H1 (cell line): ENCODE results near the gene GNA12. TPM values are rescaled to one million over a fixed set of nuclear protein-coding genes. Genes with fewer than 3 reads are reported as not detected.

Experiments used
- CTCF ChIA-PET: fragments of 300-600 bp; sonication (Branson Sonifier 250); formaldehyde crosslinking; loops from one replicate; lab custom pipeline; 2021; ENCODE audit not compliant: partially characterized antibody; lab: Charles Lee
- POLR2A ChIA-PET: fragments of 300-600 bp; sonication (Branson Sonifier 250); formaldehyde crosslinking; loops from one replicate; lab custom pipeline; 2021; ENCODE audit warnings: inconsistent platforms; ENCODE audit not compliant: partially characterized antibody; lab: Charles Lee
- DNase-seq, 2 experiments: peaks; one replicate each; pipeline versions ENCODE4 v3.0.0 to v3.0.0-alpha.2; 2010 to 2022; ENCODE audit warnings: low spot score in 2 of 2, low read depth in 1 of 2, mixed read lengths in 1 of 2
- FAIRE-seq: peaks from 2 replicates; lab custom pipeline; 2011; peaks lifted over from hg19 to GRCh38; lab: Jason Lieb, UNC
- H2AFZ ChIP-seq: 2 replicates; pipeline ENCODE4 v1.8.1; 2012; ENCODE audit warnings: low read length, inconsistent platforms
- H2AK5ac ChIP-seq: 2 replicates; pipeline ENCODE4 v1.6.1; 2013; ENCODE audit warnings: low read depth, low read length
- H2BK120ac ChIP-seq: replicated peaks from 2 replicates; pipeline ENCODE3; 2013; ENCODE audit warnings: low read depth, low read length, inconsistent platforms
- H2BK12ac ChIP-seq: 2 replicates; pipeline ENCODE4 v1.6.1; 2013; ENCODE audit warnings: low read depth, low read length
- H2BK15ac ChIP-seq: 2 replicates; pipeline ENCODE4 v1.6.1; 2013; ENCODE audit warnings: low read length
- H2BK20ac ChIP-seq: 2 replicates; pipeline ENCODE4 v1.6.1; 2013; ENCODE audit warnings: low read length
- H2BK5ac ChIP-seq: 2 replicates; pipeline ENCODE4 v1.6.1; 2013; ENCODE audit warnings: low read depth, low read length
- H3K14ac ChIP-seq: 2 replicates; pipeline ENCODE4 v1.6.1; 2013; ENCODE audit warnings: inconsistent platforms; ENCODE audit not compliant: insufficient read length
- H3K18ac ChIP-seq: 2 replicates; pipeline ENCODE4 v1.6.1; 2013; ENCODE audit warnings: low read length; ENCODE audit errors: extremely low read depth
- H3K23ac ChIP-seq: 2 replicates; pipeline ENCODE4 v1.6.1; 2013; ENCODE audit warnings: inconsistent platforms; ENCODE audit not compliant: insufficient read length
- H3K23me2 ChIP-seq: 2 replicates; pipeline ENCODE4 v1.6.1; 2013; ENCODE audit warnings: low read depth, low read length
- H3K27ac ChIP-seq: 2 replicates; pipeline ENCODE4 v1.6.1; 2011; ENCODE audit warnings: low read depth, low read length, inconsistent platforms
- H3K27me3 ChIP-seq, 4 experiments: replicated peaks in 1 of 4; 1 replicate in 1 of 4; 2 replicates in 3 of 4; pipeline versions ENCODE4 v1.6.1 to v1.8.1; 2011 to 2013; ENCODE audit warnings: low read length in 3 of 4, mild to moderate bottlenecking in 3 of 4, inconsistent platforms in 2 of 4, mixed read lengths in 2 of 4, moderate library complexity in 1 of 4; ENCODE audit not compliant: control insufficient read depth in 3 of 4, insufficient read depth in 3 of 4; ENCODE audit errors: extremely low read depth in 1 of 4
- H3K36me3 ChIP-seq, 4 experiments: 2 replicates each; pipeline versions ENCODE4 v1.6.1 to v1.8.1; 2011 to 2013; ENCODE audit warnings: mild to moderate bottlenecking in 4 of 4, low read length in 3 of 4, moderate library complexity in 2 of 4, control low read depth in 1 of 4, inconsistent platforms in 1 of 4; ENCODE audit not compliant: insufficient read depth in 4 of 4, control insufficient read depth in 2 of 4
- H3K4ac ChIP-seq: replicated peaks from 2 replicates; pipeline ENCODE3; 2013; ENCODE audit warnings: low read length, low read depth, mixed read lengths, inconsistent platforms; ENCODE audit not compliant: insufficient read length
- H3K4me1 ChIP-seq, 4 experiments: replicated peaks in 1 of 4; 1 replicate in 1 of 4; 2 replicates in 3 of 4; pipeline versions ENCODE4 v1.6.1 to v1.8.1; 2011 to 2013; ENCODE audit warnings: low read length in 3 of 4, inconsistent platforms in 2 of 4, mixed read lengths in 1 of 4; ENCODE audit not compliant: insufficient read depth in 4 of 4, control insufficient read depth in 3 of 4
- H3K4me2 ChIP-seq, 2 experiments: 2 replicates each; pipeline versions ENCODE4 v1.6.1 to v1.8.1; 2011 to 2013; ENCODE audit warnings: low read depth in 2 of 2, low read length in 2 of 2, control low read depth in 1 of 2, inconsistent platforms in 1 of 2, mild to moderate bottlenecking in 1 of 2; ENCODE audit not compliant: insufficient read depth in 1 of 2
- H3K4me3 ChIP-seq, 4 experiments: fragments of 200-600, 300-600 bp in 1 of 4; sonication (generic), shearing (Covaris generic), sonication (Bioruptor Twin) in 1 of 4; 2 replicates each; pipeline versions ENCODE4 v1.5.1 to v1.8.1; 2011 to 2016; ENCODE audit warnings: low read length in 4 of 4, low read depth in 3 of 4, control low read depth in 2 of 4, inconsistent platforms in 2 of 4, mild to moderate bottlenecking in 2 of 4, mixed read lengths in 1 of 4, moderate library complexity in 1 of 4; ENCODE audit not compliant: insufficient read depth in 2 of 4; ENCODE audit errors: extremely low read depth in 1 of 4
- H3K56ac ChIP-seq: replicated peaks from 2 replicates; pipeline ENCODE3; 2013; ENCODE audit warnings: low read depth, mild to moderate bottlenecking, mixed read lengths, low read length, inconsistent platforms; ENCODE audit not compliant: insufficient read length
- H3K79me1 ChIP-seq: 2 replicates; pipeline ENCODE4 v1.6.1; 2013; ENCODE audit warnings: low read depth, low read length, control low read depth
- H3K79me2 ChIP-seq, 2 experiments: 2 replicates each; pipeline versions ENCODE4 v1.6.1 to v1.8.1; 2012 to 2013; ENCODE audit warnings: low read length in 2 of 2, mild to moderate bottlenecking in 2 of 2, inconsistent platforms in 1 of 2; ENCODE audit not compliant: insufficient read depth in 2 of 2, control insufficient read depth in 1 of 2
- H3K9ac ChIP-seq, 4 experiments: replicated peaks in 1 of 4; 1 replicate in 1 of 4; 2 replicates in 3 of 4; pipeline versions ENCODE4 v1.6.1 to v1.8.1; 2011 to 2013; ENCODE audit warnings: low read depth in 3 of 4, low read length in 3 of 4, control low read depth in 2 of 4, mild to moderate bottlenecking in 2 of 4, moderate library complexity in 2 of 4, inconsistent platforms in 1 of 4; ENCODE audit errors: extremely low read depth in 1 of 4
- H3K9me3 ChIP-seq, 2 experiments: 2 replicates each; pipeline versions ENCODE4 v1.6.1 to v1.8.1; 2012 to 2013; ENCODE audit warnings: mild to moderate bottlenecking in 2 of 2, moderate library complexity in 2 of 2, control low read depth in 1 of 2, inconsistent platforms in 1 of 2, low read depth in 1 of 2, low read length in 1 of 2, mixed read lengths in 1 of 2; ENCODE audit not compliant: insufficient read depth in 2 of 2
- H4K20me1 ChIP-seq, 2 experiments: replicated peaks in 1 of 2; 2 replicates each; pipeline versions ENCODE3 to v1.8.1; 2011 to 2013; ENCODE audit warnings: inconsistent platforms in 2 of 2, low read length in 2 of 2, mild to moderate bottlenecking in 1 of 2; ENCODE audit not compliant: insufficient read depth in 2 of 2, control insufficient read depth in 1 of 2
- H4K5ac ChIP-seq: 2 replicates; pipeline ENCODE4 v1.6.1; 2013; ENCODE audit warnings: low read length, low read depth, mixed read lengths, inconsistent platforms; ENCODE audit not compliant: insufficient read length
- H4K8ac ChIP-seq: 2 replicates; pipeline ENCODE4 v1.8.0; 2013; ENCODE audit warnings: mild to moderate bottlenecking, moderate library complexity, low read length, inconsistent platforms; ENCODE audit not compliant: insufficient read depth; ENCODE audit errors: extremely low read depth
- H4K91ac ChIP-seq: replicated peaks from 2 replicates; pipeline ENCODE3; 2013; ENCODE audit warnings: low read length, mixed read lengths, inconsistent platforms; ENCODE audit not compliant: insufficient read length
- BACH1 ChIP-seq: IDR thresholded peaks from 2 replicates; pipeline ENCODE4 v1.6.1; 2012; ENCODE audit warnings: low read length, improper control_type of control experiment
- BRCA1 ChIP-seq: IDR thresholded peaks from 2 replicates; pipeline ENCODE4 v1.6.1; 2012; ENCODE audit warnings: low read depth, low read length, improper control_type of control experiment
- CEBPB ChIP-seq: IDR thresholded peaks from 2 replicates; pipeline ENCODE4 v1.6.1; 2012; ENCODE audit warnings: low read depth, low read length
- CTCF ChIP-seq, 3 experiments: IDR thresholded peaks; 1 replicate in 2 of 3; 2 replicates in 1 of 3; pipeline versions ENCODE4 v1.5.1 to v1.6.1; 2011; ENCODE audit warnings: low read length in 3 of 3, mild to moderate bottlenecking in 3 of 3, inconsistent platforms in 2 of 3, low read depth in 1 of 3, moderate library complexity in 1 of 3; ENCODE audit not compliant: insufficient read depth in 1 of 3; ENCODE audit errors: control extremely low read depth in 1 of 3
- JUN ChIP-seq: IDR thresholded peaks from 2 replicates; pipeline ENCODE4 v1.6.1; 2011; ENCODE audit warnings: low read depth, mild to moderate bottlenecking, improper control_type of control experiment, low read length
- NRF1 ChIP-seq: IDR thresholded peaks from 2 replicates; pipeline ENCODE4 v1.6.1; 2011; ENCODE audit warnings: mild to moderate bottlenecking, low read depth, low read length, improper control_type of control experiment
- YY1 ChIP-seq: IDR thresholded peaks from 2 replicates; pipeline ENCODE4 v1.6.1; 2011; ENCODE audit warnings: low read depth, mild to moderate bottlenecking, low read length
- WGBS, 2 experiments: shearing (Covaris generic) in 1 of 2; methylation state at CpG; one replicate each; pipeline versions ENCODE4 v1.1.6 to v1.1.7; 2013 to 2015; ENCODE audit warnings: low lambda C conversion rate in 2 of 2, mixed read lengths in 2 of 2, inconsistent platforms in 1 of 2, low coverage in 1 of 2, missing lambda C conversion rate in 1 of 2; ENCODE audit not compliant: insufficient replicate concordance in 2 of 2, insufficient coverage in 1 of 2, insufficient read length in 1 of 2; ENCODE audit errors: extremely low coverage in 1 of 2, missing lambda C conversion rate in 1 of 2; 5-methylcytosine and 5-hydroxymethylcytosine counted together
- polyA plus RNA-seq, 7 experiments: library from polyadenylated mRNA; depleted of rRNA in 3 of 7; stranded (reverse) in 5 of 7; unstranded in 2 of 7; fragments of >200 nt in 5 of 7; fragments of 200-250 nt in 2 of 7; gene quantifications; 1 replicate in 5 of 7; 2 replicates in 1 of 7; 4 replicates in 1 of 7; pipeline versions ENCODE4 v1.2.1 to v1.2.3, GENCODE V29; 2011 to 2013; ENCODE audit warnings: missing spikeins in 2 of 7, mixed read lengths in 2 of 7
- total RNA-seq: library from RNA; stranded (reverse); fragmentation: NEBNext Ultra II Directional; extraction: Animal tissue kit (Norgen Biotek cat#: 25700); gene quantifications from 2 replicates; pipeline ENCODE4 v1.2.1, GENCODE V29; 2021
- TF ChIP-seq, protein P1 (sequence below): IDR thresholded peaks from 2 replicates; pipeline ENCODE4 v1.6.1; 2012; ENCODE audit warnings: inconsistent platforms
- TF ChIP-seq, protein P2 (sequence below): IDR thresholded peaks from 2 replicates; pipeline ENCODE4 v1.6.1; 2011; ENCODE audit warnings: low read depth, mild to moderate bottlenecking, low read length; ENCODE audit not compliant: insufficient read depth

Gene GNA12
- total and polyA plus RNA-seq, 2 of the 8 experiments (the other 6 are each of a cell fraction or from before 2014, with no cell fraction given) = 96.5 to 109 TPM

- no peak for DNase-seq
- H4K91ac ChIP-seq = peak overlapping the region; percentile 59
- no peak overlapping the region for H3K4ac ChIP-seq
- H2BK15ac ChIP-seq = peak overlapping the region; percentile 47; the same call in 1 of the 2 replicates
- H2BK120ac ChIP-seq = no peak overlapping the region
- H3K79me1 ChIP-seq = no peaks in the 10 kb centered on the region; the same call in 1 of the 2 replicates
- CTCF ChIA-PET = interaction anchor here (0.6 to 2.2 kb wide), 6 partner anchors 11 to 278 kb away, joined by 3 to 10 read pairs (median 4); no protein-coding TSS in a partner anchor
- POLR2A ChIA-PET = interaction anchor here (0.9 to 2.8 kb wide), 5 partner anchors 9 to 52 kb away, joined by 3 to 18 read pairs (median 5); no protein-coding TSS in a partner anchor
- H3K79me2 ChIP-seq = no peaks in the 10 kb centered on the region
- no peaks in the 10 kb centered on the region for H3K27me3 ChIP-seq
- H3K23ac ChIP-seq = no peak overlapping the region
- FAIRE-seq = no peak
- H3K36me3 ChIP-seq = no peaks in the 10 kb centered on the region
- H3K4me2 ChIP-seq = no peak overlapping the region
- H3K14ac ChIP-seq = no peak overlapping the region
- no peak overlapping the region for H3K4me3 ChIP-seq
- peak overlapping the region; percentile 12; the same call in 1 of the 2 replicates for H4K8ac ChIP-seq
- H3K18ac ChIP-seq = no peak overlapping the region
- H2BK12ac ChIP-seq = no peak overlapping the region
- H3K56ac ChIP-seq = no peak overlapping the region
- no peaks in the 10 kb centered on the region for H3K23me2 ChIP-seq
- H3K27ac ChIP-seq = no peak overlapping the region
- no peak overlapping the region for H2BK5ac ChIP-seq
- 85% methylated on average over 24 of the region's 24 CpGs; no CpG with 5 or more reads in 1 of the 2 experiments for WGBS, 2 experiments
- no peak overlapping the region for H3K9ac ChIP-seq
- H3K4me1 ChIP-seq = peaks cover 0 to 23% (median 11%) of the 10 kb centered on the region in 4 experiments; a peak in 6 of 7 replicates
- no peak overlapping the region for H4K5ac ChIP-seq
- H2BK20ac ChIP-seq = no peak overlapping the region
- peaks cover 0 to 4% of the 10 kb centered on the region in 2 experiments for H4K20me1 ChIP-seq
- no peak overlapping the region for H2AFZ ChIP-seq
- no peak overlapping the region for H2AK5ac ChIP-seq
- no peaks in the 10 kb centered on the region for H3K9me3 ChIP-seq
- TF ChIP-seq, protein P1, sequence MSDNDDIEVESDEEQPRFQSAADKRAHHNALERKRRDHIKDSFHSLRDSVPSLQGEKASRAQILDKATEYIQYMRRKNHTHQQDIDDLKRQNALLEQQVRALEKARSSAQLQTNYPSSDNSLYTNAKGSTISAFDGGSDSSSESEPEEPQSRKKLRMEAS = no peak
- TF ChIP-seq CTCF (IDR thresholded peaks at IDR 0.05; ENCODE audit: control extremely low read depth in 1 of 3, insufficient read depth in 1 of 3, low read depth in 1 of 3, low read length in 3 of 3) (no peak), JUN (no peak), CEBPB (no peak), BRCA1 (no peak), NRF1 (no peak), BACH1 (no peak), YY1 (no peak)
- TF ChIP-seq, protein P2, sequence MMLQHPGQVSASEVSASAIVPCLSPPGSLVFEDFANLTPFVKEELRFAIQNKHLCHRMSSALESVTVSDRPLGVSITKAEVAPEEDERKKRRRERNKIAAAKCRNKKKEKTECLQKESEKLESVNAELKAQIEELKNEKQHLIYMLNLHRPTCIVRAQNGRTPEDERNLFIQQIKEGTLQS = no peak
These were observed 32.1 kb upstream of the GNA12 start for GRCh38 chr7:2876031-2876731.
